Neuron (in vitro differentiated cells): ENCODE results near the gene CCBE1.

Experiments used
- H2AFZ ChIP-seq: one replicate; pipeline ENCODE4 v1.6.1; 2013; ENCODE audit warnings: low read depth, mild to moderate bottlenecking, inconsistent platforms, low read length, moderate library complexity
- H3K27me3 ChIP-seq: one replicate; pipeline ENCODE4 v1.6.1; 2013; ENCODE audit warnings: low read length; ENCODE audit not compliant: insufficient read depth
- H3K36me3 ChIP-seq: one replicate; pipeline ENCODE4 v1.6.1; 2013; ENCODE audit warnings: low read length; ENCODE audit not compliant: insufficient read depth
- H3K4me1 ChIP-seq: one replicate; pipeline ENCODE4 v1.6.1; 2013; ENCODE audit warnings: low read length; ENCODE audit not compliant: insufficient read depth
- H3K4me3 ChIP-seq: 2 replicates; pipeline ENCODE4 v1.5.1; 2013; ENCODE audit warnings: mild to moderate bottlenecking, low read length, moderate library complexity
- H3K9me3 ChIP-seq: one replicate; pipeline ENCODE4 v1.6.1; 2013; ENCODE audit warnings: low read length

The CCBE1 gene

GRCh38 chr18:59689756-59690155, 7.5 kb downstream of the CCBE1 start:
- H3K9me3 ChIP-seq = no peaks in the 10 kb centered on the region
- H3K27me3 ChIP-seq = peaks cover 5% of the 10 kb centered on the region
- H2AFZ ChIP-seq = no peak overlapping the region
- no peak overlapping the region for H3K4me3 ChIP-seq
- no peaks in the 10 kb centered on the region for H3K36me3 ChIP-seq
- no peaks in the 10 kb centered on the region for H3K4me1 ChIP-seq

DNA sequence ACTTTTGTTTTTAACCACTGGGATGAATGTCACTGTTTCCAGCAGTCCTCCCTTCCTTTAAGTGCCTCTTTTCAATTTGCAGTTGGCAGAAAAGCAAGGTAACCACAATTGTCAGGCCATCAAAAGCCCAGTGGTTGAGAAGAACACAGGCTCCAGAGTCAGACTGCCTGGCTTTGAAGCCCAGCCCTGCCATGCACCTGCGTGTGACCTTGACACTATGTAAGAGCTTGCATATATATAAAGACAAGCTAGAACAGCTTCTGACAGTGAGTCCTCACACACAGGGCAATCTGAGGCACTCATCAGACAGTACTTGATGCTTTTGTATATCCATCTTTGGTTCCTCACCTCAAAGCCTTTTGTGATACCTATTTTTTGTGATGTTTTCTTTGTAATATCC, 11.0 kb downstream of the CCBE1 start:
- Histone ChIP-seq H3K4me3 (no peak overlapping the region), H3K4me1 (no peaks in the 10 kb centered on the region), H3K36me3 (no peaks in the 10 kb centered on the region), H2AFZ (no peak overlapping the region), H3K27me3 (no peaks in the 10 kb centered on the region), H3K9me3 (no peaks in the 10 kb centered on the region)

DNA sequence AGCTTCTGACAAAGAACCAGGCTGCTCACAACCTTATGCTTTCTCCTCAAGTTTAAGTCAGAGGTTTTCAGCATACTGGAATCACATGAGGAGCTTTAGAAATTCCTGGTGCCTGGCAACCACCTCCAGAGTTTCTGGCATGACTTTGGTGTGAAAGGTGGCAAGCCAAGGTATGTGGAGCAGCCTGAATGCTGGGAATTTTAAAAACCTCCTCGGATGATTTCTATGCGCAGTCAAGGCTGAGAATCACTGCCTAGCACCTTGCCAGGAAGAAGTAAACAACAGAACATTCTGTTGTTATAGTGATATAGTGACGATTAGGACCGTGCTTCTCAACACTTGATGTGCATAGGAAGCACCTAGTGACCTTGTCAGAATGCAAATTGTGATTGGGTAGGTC, 11.7 kb downstream of the CCBE1 start:
- no peaks in the 10 kb centered on the region for H3K27me3 ChIP-seq
- no peaks in the 10 kb centered on the region for H3K4me1 ChIP-seq
- no peak overlapping the region for H3K4me3 ChIP-seq
- no peak overlapping the region for H2AFZ ChIP-seq
- H3K9me3 ChIP-seq = no peaks in the 10 kb centered on the region
- H3K36me3 ChIP-seq = no peaks in the 10 kb centered on the region

- no peaks in the 10 kb centered on the region for H3K36me3 ChIP-seq
- no peaks in the 10 kb centered on the region for H3K4me1 ChIP-seq
- H3K4me3 ChIP-seq = no peak overlapping the region
- H3K27me3 ChIP-seq = no peaks in the 10 kb centered on the region
- H3K9me3 ChIP-seq = no peaks in the 10 kb centered on the region
- no peak overlapping the region for H2AFZ ChIP-seq
Observed at GRCh38 chr18:59684777-59685176, 12.4 kb downstream of the CCBE1 start.

DNA sequence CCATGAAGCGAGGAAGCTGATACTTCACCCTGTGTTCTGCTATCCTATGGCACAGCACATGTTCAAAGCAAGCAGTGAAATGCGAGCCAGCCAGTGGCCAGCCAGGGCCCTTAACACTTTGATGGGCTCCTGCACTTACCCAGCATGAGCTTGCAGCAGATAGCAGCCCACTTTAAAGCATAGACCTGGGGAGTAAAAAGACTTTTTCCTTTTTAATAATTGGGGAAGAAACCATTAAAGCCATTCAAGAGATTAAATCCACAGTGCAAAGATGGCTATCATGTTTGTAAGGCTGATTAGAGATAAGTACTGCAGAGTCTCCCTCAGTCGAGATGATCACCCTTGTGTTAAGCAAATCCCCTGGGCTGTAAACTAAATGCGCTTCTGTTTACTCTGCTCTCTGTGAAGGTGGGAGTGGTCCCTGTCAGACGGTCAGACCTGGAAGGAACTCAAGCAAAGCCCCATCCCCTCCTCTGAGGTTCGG, 15.7 kb downstream of the CCBE1 start:
- Histone ChIP-seq H3K27me3 (no peaks in the 10 kb centered on the region), H3K4me1 (no peaks in the 10 kb centered on the region), H2AFZ (no peak overlapping the region), H3K9me3 (no peaks in the 10 kb centered on the region), H3K4me3 (no peak overlapping the region), H3K36me3 (no peaks in the 10 kb centered on the region)

GRCh38 chr18:59681051-59681450, 16.2 kb downstream of the CCBE1 start:
- no peak overlapping the region for H2AFZ ChIP-seq
- no peaks in the 10 kb centered on the region for H3K36me3 ChIP-seq
- H3K9me3 ChIP-seq = no peaks in the 10 kb centered on the region
- no peak overlapping the region for H3K4me3 ChIP-seq
- no peaks in the 10 kb centered on the region for H3K4me1 ChIP-seq
- H3K27me3 ChIP-seq = no peaks in the 10 kb centered on the region

GRCh38 chr18:59675346-59675745, 21.9 kb downstream of the CCBE1 start:
- Histone ChIP-seq H3K9me3 (no peaks in the 10 kb centered on the region), H3K27me3 (no peaks in the 10 kb centered on the region), H3K36me3 (no peaks in the 10 kb centered on the region), H3K4me3 (no peak overlapping the region), H2AFZ (no peak overlapping the region), H3K4me1 (no peaks in the 10 kb centered on the region)

- no peaks in the 10 kb centered on the region for H3K36me3 ChIP-seq
- H2AFZ ChIP-seq = no peak overlapping the region
- H3K27me3 ChIP-seq = no peaks in the 10 kb centered on the region
- H3K4me1 ChIP-seq = no peaks in the 10 kb centered on the region
- no peak overlapping the region for H3K4me3 ChIP-seq
- H3K9me3 ChIP-seq = no peaks in the 10 kb centered on the region
Observed at GRCh38 chr18:59674903-59675270, 22.3 kb downstream of the CCBE1 start.

- no peaks in the 10 kb centered on the region for H3K9me3 ChIP-seq
- H3K36me3 ChIP-seq = no peaks in the 10 kb centered on the region
- no peaks in the 10 kb centered on the region for H3K4me1 ChIP-seq
- no peak overlapping the region for H2AFZ ChIP-seq
- H3K27me3 ChIP-seq = no peaks in the 10 kb centered on the region
- H3K4me3 ChIP-seq = no peak overlapping the region
Observed at GRCh38 chr18:59674186-59674902, 22.9 kb downstream of the CCBE1 start.

- H3K9me3 ChIP-seq = no peaks in the 10 kb centered on the region
- H3K36me3 ChIP-seq = no peaks in the 10 kb centered on the region
- no peaks in the 10 kb centered on the region for H3K27me3 ChIP-seq
- no peaks in the 10 kb centered on the region for H3K4me1 ChIP-seq
- no peak overlapping the region for H2AFZ ChIP-seq
- H3K4me3 ChIP-seq = no peak overlapping the region
Observed at GRCh38 chr18:59672235-59672711, 24.9 kb downstream of the CCBE1 start.

- Histone ChIP-seq H2AFZ (no peak overlapping the region), H3K4me3 (no peak overlapping the region), H3K36me3 (no peaks in the 10 kb centered on the region), H3K9me3 (no peaks in the 10 kb centered on the region), H3K27me3 (no peaks in the 10 kb centered on the region), H3K4me1 (no peaks in the 10 kb centered on the region)
Observed at GRCh38 chr18:59671551-59671950, 25.7 kb downstream of the CCBE1 start.

GRCh38 chr18:59669872-59670657, 27.2 kb downstream of the CCBE1 start:
- Histone ChIP-seq H2AFZ (no peak overlapping the region), H3K4me1 (no peaks in the 10 kb centered on the region), H3K36me3 (no peaks in the 10 kb centered on the region), H3K27me3 (no peaks in the 10 kb centered on the region), H3K4me3 (no peak overlapping the region), H3K9me3 (no peaks in the 10 kb centered on the region)

DNA sequence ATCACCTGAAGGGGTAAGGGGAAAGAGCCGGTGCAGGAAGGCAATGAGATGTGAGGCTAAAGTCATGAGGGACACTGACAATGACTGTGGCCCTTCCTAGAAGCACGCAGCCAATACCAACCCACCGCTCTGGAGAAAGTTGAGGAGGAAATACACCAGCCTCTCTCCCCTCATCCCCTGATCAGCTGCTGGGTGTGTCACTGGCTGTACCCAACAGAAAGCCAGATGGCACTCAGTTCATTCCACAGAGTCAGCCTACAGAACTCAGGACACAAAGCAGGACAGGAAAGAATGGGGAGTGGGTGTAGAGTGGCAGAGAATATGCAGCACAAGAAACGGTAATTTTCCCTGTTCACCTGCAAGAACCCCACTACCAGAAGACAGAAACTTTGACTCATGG, 29.7 kb downstream of the CCBE1 start:
- H2AFZ ChIP-seq = no peak overlapping the region
- H3K36me3 ChIP-seq = no peaks in the 10 kb centered on the region
- no peaks in the 10 kb centered on the region for H3K9me3 ChIP-seq
- H3K4me3 ChIP-seq = no peak overlapping the region
- H3K27me3 ChIP-seq = no peaks in the 10 kb centered on the region
- H3K4me1 ChIP-seq = no peaks in the 10 kb centered on the region
